EL (cell line): Measurements from ENCODE around the gene MYO1D.
"Not testable (repeated sequence)": the region's sequence is repeated elsewhere in the genome, so short reads cannot be mapped to it uniquely, and the experiment has no call there.

Experiments
- DNase-seq: peaks from one replicate; pipeline ENCODE4 v3.0.0-alpha.2; 2016

The MYO1D gene

DNA sequence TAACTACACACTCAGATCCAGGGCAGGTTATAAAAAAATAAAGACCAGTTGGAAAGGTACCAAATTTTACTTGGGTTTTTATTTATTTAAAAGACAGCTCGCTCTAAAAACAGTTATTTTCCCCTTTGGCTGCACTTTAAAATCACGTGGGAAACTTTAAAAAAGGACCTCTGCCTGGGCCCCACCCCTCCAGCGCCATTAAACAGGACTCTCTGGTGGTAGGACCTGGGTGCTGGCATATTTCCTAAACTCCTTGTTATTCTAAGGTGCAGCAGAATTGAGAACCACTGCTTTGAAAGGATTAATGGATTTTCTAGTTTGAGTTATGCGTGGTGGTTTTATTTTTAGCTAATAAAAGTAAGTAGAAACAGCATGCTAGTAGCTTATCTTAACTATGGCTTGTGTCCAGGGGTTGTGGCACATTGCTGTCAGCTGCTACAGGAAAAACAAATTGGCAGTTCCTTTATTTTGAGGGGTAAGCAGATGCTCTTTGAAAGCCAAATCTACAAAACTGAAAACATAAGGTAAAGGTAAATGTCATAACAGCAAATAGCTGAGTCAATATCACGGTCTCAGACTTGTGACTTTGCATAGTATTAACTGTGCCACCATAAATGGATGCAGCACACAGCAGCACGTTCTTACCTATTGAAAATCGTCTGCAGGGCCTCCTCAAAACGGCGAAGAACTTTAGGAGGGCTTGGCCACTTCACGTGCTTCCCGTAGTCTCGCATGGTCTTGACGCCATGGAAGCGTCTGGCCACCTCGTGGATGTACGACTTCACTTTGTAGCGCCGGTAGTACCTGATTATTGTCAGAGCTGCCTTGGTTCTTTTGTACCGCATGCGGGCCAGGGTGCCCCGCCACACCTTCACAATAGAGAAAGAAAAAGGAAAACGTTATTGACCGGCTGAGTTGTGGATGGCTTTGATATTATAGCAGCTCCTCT is 218.2 kb downstream of the MYO1D start:
- no peak for DNase-seq

DNA sequence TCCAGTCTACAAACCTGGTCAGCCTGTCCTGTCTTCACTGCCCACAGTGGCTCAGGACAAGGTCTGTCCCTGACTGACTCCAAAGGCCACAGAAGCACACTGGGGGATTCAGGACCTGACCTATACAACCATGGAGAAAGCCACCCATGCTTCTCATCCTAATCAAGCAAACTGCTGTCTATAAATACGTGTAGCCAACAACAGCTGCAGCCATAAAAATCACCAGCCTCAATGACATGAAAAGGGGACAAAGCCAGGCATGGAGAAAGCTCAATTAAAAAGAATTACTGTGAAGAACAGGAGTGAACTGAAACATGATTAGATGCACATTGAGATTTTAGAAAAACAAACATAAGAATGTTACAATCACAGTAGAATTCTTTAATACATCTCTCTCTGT is 220.0 kb downstream of the MYO1D start:
- no peak for DNase-seq

GRCh38 chr17:32654324-32654723 is 222.6 kb downstream of the MYO1D start:
- DNase-seq, result no peak

DNA sequence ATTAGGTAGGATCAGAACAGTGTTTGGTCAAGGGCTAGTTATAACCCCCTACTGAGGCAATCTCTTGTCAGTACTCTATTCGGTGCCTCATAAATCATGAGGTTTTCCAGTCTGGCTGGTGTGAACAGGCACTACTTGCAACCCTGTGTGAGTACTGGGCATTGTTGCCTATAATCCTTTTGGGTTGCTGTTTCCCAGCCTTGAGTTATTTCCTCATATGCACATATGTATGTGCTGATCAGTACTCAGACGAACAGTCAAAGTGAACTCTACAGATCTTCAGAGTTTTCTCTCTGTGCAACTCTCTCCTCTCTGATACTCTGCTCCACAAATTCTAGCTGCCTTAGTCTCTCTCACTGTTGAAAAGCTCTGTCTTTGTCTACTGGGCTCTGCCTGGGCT is 225.8 kb downstream of the MYO1D start:
- DNase-seq, result no peak

DNA sequence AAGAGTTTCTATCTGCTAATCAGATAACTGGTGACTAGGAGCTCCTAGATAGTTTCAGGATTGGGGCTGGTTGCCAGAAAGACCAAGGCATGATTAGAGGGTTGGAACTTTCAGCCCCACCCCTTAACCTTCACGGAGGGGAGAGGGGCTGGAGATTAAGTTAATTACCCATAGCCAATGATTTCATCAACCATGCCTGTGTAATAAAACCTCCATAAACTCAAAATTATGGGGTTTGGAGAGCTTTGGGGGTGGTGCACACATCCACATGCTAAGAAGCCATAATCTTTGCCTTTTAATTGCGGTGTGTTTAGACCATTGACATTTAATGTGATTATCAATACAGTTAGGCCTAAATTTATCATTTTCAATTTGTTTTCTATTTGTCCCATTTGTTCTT is 228.5 kb downstream of the MYO1D start:
- no peak for DNase-seq

- no peak for DNase-seq
Measured at GRCh38 chr17:32646941-32647340, 230.0 kb downstream of the MYO1D start.

DNA sequence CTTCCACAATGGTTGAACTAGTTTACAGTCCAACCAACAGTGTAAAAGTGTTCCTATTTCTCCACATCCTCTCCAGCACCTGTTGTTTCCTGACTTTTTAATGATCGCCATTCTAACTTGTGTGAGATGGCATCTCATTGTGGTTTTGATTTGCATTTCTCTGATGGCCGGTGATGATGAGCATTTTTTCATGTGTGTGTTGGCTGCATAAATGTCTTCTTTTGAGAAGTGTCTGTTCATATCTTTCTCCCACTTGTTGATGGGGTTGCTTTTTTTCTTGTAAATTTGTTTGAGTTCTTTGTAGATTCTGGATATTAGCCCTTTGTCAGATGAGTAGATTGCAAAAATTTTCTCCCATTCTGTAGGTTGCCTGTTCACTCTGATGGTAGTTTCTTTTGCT is 235.4 kb downstream of the MYO1D start:
- DNase-seq, result not testable (repeated sequence)

GRCh38 chr17:32636598-32637218 is 240.2 kb downstream of the MYO1D start:
- no peak for DNase-seq

DNA sequence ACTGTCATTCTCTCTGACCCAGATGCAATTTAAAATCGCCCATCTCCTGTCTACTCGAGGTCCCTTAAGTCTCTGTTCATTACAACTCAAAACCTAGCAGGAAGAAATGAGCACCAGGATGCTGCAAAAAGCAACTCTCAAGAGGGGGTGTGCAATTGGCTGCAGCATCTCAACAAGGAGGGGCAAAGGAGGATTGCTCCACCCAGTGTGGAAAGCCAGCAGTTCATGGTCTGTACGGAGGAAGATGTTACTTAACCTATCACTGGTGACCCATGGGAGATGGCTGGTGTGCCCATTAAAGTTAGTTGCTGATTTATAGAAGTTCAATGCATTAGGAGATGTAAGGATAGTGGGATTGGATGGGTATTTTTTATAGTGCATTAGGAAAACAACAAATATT is 242.8 kb downstream of the MYO1D start:
- no peak for DNase-seq

GRCh38 chr17:32631341-32632096 is 245.4 kb downstream of the MYO1D start:
- DNase-seq, result no peak

- no peak for DNase-seq
Measured at GRCh38 chr17:32629563-32630190, 247.2 kb downstream of the MYO1D start.

GRCh38 chr17:32628271-32629044 is 248.5 kb downstream of the MYO1D start:
- DNase-seq, result no peak

DNA sequence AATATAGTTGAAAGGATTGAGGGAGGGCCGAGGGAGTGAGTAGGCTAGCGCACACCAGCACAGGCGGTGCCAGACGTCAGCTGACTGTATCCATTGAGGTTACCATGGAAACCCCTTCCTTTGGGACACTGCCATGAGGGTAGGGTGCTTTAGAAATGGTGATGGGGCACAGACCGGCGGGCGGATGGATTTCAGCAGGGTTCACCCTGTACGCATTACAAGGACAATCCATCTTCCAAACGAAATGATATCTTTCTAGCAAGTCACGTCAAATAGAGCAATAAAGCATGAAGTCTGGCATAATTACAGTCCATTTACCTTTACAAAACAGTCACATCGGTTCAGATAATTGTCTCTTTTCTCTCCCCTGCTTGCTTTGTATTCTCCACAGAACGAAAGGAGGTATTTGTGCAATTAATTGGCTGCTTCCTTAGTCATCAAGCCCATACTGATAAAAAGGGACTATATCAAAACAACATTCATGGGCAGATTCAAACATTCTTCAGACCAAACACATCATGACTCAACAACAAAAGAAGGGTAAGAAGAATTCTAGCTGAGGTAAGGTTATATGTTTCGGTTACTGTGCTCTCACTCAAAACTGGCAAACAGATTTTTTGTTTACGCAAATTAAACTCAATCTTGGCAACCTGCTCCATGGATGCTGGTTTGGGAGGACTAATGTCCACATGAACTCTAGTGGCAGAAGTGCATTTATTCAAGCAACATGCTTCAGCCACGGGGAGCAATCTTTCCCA is 249.5 kb downstream of the MYO1D start:
- peak; percentile 19 for DNase-seq

DNA sequence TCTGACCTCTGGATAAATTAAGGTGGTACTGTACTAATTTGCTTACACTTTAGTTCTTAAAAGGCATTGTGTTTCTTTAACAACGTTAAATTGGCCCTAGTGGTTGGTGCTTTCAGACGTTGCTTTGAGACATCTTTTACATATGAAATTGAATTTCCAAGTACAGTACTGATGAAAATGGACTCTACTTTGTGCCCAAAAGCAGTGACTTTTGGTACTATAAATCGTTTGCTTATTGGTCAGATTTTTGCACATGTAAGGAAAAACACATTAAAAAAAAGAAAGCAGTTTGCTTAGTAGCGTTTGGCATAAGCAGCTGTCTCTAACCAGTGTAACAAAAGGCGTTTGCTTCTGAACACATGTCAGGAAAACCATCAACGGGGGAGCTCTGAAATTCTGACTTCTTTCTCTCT is 250.5 kb downstream of the MYO1D start:
- DNase-seq, result no peak

DNA sequence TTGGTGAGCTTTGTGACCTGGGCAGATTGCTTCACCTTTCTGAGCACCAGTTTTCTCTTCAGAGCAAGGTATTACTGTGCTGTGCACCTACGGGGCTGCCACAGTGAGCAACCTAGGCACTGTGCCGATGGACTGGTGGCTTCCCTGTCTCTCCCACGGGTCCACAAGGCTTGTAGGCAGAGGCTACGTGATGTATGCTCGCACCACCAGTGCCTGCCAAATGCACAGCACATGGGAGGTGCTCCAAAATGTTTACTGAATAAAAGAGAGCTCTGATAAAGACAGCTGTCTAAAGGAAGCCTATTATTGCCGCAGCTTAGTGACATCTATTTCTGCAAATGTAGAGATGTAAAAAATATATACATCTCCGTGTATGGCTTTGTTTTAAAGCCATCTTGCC is 251.0 kb downstream of the MYO1D start:
- DNase-seq, result no peak

GRCh38 chr17:32623196-32623595 is 253.7 kb downstream of the MYO1D start:
- no peak for DNase-seq

DNA sequence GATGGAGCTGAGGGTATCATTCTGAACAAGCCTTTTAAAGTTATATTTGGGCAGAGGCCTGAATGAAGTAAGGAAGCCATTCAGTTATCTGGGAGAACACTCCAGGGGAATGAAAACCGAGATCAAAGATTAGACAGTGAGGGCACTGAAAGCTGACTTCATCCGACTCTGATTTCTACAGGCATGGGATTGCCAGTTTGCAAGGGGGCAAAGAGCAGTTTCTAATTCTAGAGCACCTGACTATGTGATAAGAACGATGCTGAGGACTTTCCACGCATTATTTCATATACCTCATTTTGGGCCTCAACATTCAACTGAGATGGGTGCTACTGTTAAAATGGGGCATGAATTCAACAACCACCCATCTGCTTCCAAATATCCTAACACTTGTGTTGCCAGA is 254.4 kb downstream of the MYO1D start:
- no peak for DNase-seq

DNA sequence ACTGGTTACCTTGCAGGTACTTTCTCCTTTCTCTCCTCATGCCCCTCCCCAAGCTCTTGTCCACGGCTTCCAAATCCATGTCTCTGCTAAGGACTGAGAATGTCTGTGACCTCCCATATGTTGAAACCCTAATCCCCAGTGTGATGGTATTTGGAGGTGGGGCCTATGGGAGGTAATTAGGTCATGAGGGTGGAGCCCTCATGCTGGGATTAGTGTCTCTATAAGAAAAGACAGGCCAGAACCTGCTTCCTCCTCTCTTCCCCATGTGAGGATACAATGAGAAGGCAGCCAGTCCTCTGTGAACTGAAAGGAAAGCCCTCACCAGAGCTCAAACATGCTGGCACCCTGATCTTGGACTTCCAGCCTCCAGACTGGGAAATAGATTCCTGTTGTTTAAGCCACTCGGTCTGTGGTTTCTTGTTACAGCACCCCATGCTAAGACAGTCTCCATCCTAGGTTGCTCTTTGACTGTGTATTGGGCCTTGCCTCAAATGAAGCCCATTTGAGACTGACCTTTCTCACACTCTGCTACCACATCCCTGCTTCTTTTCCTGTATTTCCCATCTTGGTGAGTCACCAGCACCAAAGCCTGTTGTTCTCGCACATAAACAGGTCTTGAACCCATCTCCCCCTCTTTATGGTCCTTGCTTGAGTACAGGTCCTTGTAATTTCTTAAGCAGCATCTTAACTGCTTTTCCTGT is 255.2 kb downstream of the MYO1D start:
- DNase-seq, result peak; percentile 11

- DNase-seq, result no peak
Measured at GRCh38 chr17:32615326-32615725, 261.6 kb downstream of the MYO1D start.

- DNase-seq, result no peak
Measured at GRCh38 chr17:32610943-32611342, 266.0 kb downstream of the MYO1D start.
